ENCODE data around the gene ZNRF1. TPM values are rescaled to one million over a fixed set of nuclear protein-coding genes. Genes with fewer than 3 reads are reported as not detected.
A peak's percentile ranks its signal among the peaks of the same experiment; 100 is the strongest.

The ZNRF1 gene
- total and polyA plus RNA-seq, 4 donors = 4.6 to 26.3 (median 14.1) TPM

GRCh38 chr16:75131081-75131480 lies 132.3 kb downstream of the ZNRF1 start:
- DNase-seq (no peak), ATAC-seq (ENCODE audit: low FRiP score) (no peak)
- no peaks in the 10 kb centered on the region for H3K36me3 ChIP-seq (ENCODE audit: control insufficient read depth in 1 of 2, insufficient read depth in 2 of 2, low read length in 1 of 2)
- H3K4me1 ChIP-seq (ENCODE audit: control insufficient read depth in 1 of 2, insufficient read depth in 2 of 2, low read length in 2 of 2) = no peaks in the 10 kb centered on the region
- H3K27ac ChIP-seq (ENCODE audit: low read depth in 1 of 2, low read length in 2 of 2) = no peak overlapping the region
- no peaks in the 10 kb centered on the region for H3K9me3 ChIP-seq (ENCODE audit: control insufficient read depth, low read length)
- intact Hi-C loops (cut with DNase I) = no loop called here
- H3K4me3 ChIP-seq (ENCODE audit: low read length in 2 of 2) = no peak overlapping the region
- no peaks in the 10 kb centered on the region for H3K27me3 ChIP-seq (ENCODE audit: control insufficient read depth in 1 of 2, insufficient read depth in 2 of 2, low read length in 1 of 2)
- WGBS, 2 donors = 66 to 76% methylated on average over 7 of the region's 7 CpGs

GRCh38 chr16:75138233-75138632 lies 139.4 kb downstream of the ZNRF1 start:
- Histone ChIP-seq H3K27me3 (ENCODE audit: control insufficient read depth in 1 of 2, insufficient read depth in 2 of 2, low read length in 1 of 2) (no peaks in the 10 kb centered on the region), H3K4me1 (ENCODE audit: control insufficient read depth in 1 of 2, insufficient read depth in 2 of 2, low read length in 2 of 2) (no peaks in the 10 kb centered on the region), H3K4me3 (ENCODE audit: low read length in 2 of 2) (no peak overlapping the region), H3K9me3 (ENCODE audit: control insufficient read depth, low read length) (no peaks in the 10 kb centered on the region), H3K36me3 (ENCODE audit: control insufficient read depth in 1 of 2, insufficient read depth in 2 of 2, low read length in 1 of 2) (no peaks in the 10 kb centered on the region), H3K27ac (ENCODE audit: low read depth in 1 of 2, low read length in 2 of 2) (no peak overlapping the region)
- DNase-seq = no peak
- WGBS, 2 donors = 86 to 89% methylated on average over 8 of the region's 8 CpGs
- ATAC-seq (ENCODE audit: low FRiP score) = no peak
- intact Hi-C loops (cut with DNase I) = no loop called here

DNA sequence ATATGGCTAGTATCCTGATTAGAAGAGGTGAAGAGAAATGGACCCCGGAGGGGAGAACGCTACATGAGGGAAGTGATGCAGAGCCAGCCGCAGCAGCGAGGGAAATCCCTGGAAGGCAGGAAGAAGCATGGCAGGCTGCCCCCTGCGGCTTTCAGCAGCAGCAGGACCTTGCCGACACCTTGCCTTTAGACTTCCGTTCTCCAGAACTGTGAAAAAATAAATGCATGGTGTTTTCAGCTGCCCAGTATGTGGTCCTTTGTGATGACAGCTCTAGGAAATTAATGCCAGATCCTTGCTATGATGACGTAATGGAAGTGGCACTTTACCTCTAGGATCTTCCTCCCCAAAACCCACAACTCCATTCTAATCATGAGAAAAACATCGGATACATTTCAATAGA lies 139.8 kb downstream of the ZNRF1 start:
- DNase-seq (no peak), ATAC-seq (ENCODE audit: low FRiP score) (no peak)
- H3K36me3 ChIP-seq (ENCODE audit: control insufficient read depth in 1 of 2, insufficient read depth in 2 of 2, low read length in 1 of 2) = no peaks in the 10 kb centered on the region
- H3K27ac ChIP-seq (ENCODE audit: low read depth in 1 of 2, low read length in 2 of 2) = no peak overlapping the region
- H3K4me1 ChIP-seq (ENCODE audit: control insufficient read depth in 1 of 2, insufficient read depth in 2 of 2, low read length in 2 of 2) = no peaks in the 10 kb centered on the region
- intact Hi-C loops (cut with DNase I) = no loop called here
- H3K27me3 ChIP-seq (ENCODE audit: control insufficient read depth in 1 of 2, insufficient read depth in 2 of 2, low read length in 1 of 2) = no peaks in the 10 kb centered on the region
- no peak overlapping the region for H3K4me3 ChIP-seq (ENCODE audit: low read length in 2 of 2)
- no peaks in the 10 kb centered on the region for H3K9me3 ChIP-seq (ENCODE audit: control insufficient read depth, low read length)
- 54 to 65% methylated on average over 9 of the region's 9 CpGs for WGBS, 2 donors

DNA sequence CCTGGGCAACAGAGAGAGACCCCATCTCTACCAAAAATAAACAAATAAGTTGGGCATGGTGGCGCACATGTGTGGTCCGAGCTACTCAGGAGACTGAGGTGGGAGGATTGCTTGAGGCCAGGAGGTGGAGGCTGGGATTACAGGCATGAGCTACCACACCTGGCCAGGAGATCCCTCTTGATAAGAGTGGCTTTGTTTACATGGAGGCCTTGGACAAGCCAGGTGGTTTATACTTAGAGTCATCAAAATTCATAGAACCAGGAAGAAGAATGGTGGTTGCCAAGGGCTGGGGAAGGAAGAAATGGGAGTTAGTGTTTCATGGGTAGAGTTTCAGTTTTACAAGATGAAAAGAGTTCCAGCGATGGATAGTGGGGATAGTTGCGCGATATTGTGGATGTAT lies 140.7 kb downstream of the ZNRF1 start:
- no peaks in the 10 kb centered on the region for H3K4me1 ChIP-seq (ENCODE audit: control insufficient read depth in 1 of 2, insufficient read depth in 2 of 2, low read length in 2 of 2)
- H3K4me3 ChIP-seq (ENCODE audit: low read length in 2 of 2) = no peak overlapping the region
- DNase-seq (no peak), ATAC-seq (ENCODE audit: low FRiP score) (no peak)
- intact Hi-C loops (cut with DNase I) = no loop called here
- H3K36me3 ChIP-seq (ENCODE audit: control insufficient read depth in 1 of 2, insufficient read depth in 2 of 2, low read length in 1 of 2) = no peaks in the 10 kb centered on the region
- no peak overlapping the region for H3K27ac ChIP-seq (ENCODE audit: low read depth in 1 of 2, low read length in 2 of 2)
- 97 to 99% methylated on average over 5 of the region's 5 CpGs for WGBS, 2 donors
- H3K27me3 ChIP-seq (ENCODE audit: control insufficient read depth in 1 of 2, insufficient read depth in 2 of 2, low read length in 1 of 2) = no peaks in the 10 kb centered on the region
- no peaks in the 10 kb centered on the region for H3K9me3 ChIP-seq (ENCODE audit: control insufficient read depth, low read length)

DNA sequence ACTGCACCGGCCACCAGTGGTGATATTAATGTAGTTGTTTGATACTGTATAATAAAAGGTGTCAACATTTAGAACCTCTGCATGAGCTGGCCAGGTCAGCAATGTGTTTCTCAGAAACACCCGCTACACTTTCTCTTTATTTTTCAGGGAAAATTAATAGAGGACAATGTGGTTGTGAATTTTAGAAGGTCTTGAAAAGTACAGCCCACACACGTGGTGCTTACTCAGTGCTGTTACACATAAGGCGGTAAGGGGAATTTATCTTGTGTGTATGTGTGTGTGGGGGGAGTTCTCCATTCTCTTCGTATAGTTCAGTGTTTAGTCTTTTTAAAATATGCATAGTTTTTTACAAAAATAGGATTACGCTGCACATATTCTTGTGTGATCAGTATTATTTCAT lies 145.1 kb downstream of the ZNRF1 start:
- Histone ChIP-seq H3K27me3 (ENCODE audit: control insufficient read depth in 1 of 2, insufficient read depth in 2 of 2, low read length in 1 of 2) (no peaks in the 10 kb centered on the region), H3K36me3 (ENCODE audit: control insufficient read depth in 1 of 2, insufficient read depth in 2 of 2, low read length in 1 of 2) (no peaks in the 10 kb centered on the region), H3K4me3 (ENCODE audit: low read length in 2 of 2) (no peak overlapping the region), H3K4me1 (ENCODE audit: control insufficient read depth in 1 of 2, insufficient read depth in 2 of 2, low read length in 2 of 2) (no peaks in the 10 kb centered on the region), H3K9me3 (ENCODE audit: control insufficient read depth, low read length) (no peaks in the 10 kb centered on the region), H3K27ac (ENCODE audit: low read depth in 1 of 2, low read length in 2 of 2) (no peak overlapping the region)
- intact Hi-C loops (cut with DNase I) = no loop called here
- DNase-seq (no peak), ATAC-seq (ENCODE audit: low FRiP score) (no peak)
- WGBS, 2 donors = 73 to 78% methylated on average over 6 of the region's 6 CpGs

DNA sequence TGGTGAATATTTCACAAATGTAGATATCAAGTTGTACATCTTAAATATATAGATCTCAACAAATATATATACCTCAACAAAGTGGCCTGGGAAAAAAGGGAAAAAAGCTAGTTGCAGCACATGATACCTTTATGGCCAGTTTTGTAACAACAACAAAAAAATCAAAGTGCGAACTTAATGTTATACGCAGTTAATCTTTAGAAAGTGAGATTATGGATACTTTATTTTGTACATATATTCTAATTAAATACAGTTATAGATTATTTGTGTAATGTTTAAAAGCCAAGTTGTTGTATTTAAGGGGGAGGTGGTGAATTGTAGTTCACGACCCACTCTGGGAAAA lies 149.1 kb downstream of the ZNRF1 start:
- 43 to 47% methylated on average over 3 of the region's 3 CpGs for WGBS, 2 donors
- Histone ChIP-seq H3K4me3 (ENCODE audit: low read length in 2 of 2) (no peak overlapping the region), H3K27ac (ENCODE audit: low read depth in 1 of 2, low read length in 2 of 2) (no peak overlapping the region), H3K9me3 (ENCODE audit: control insufficient read depth, low read length) (no peaks in the 10 kb centered on the region), H3K36me3 (ENCODE audit: control insufficient read depth in 1 of 2, insufficient read depth in 2 of 2, low read length in 1 of 2) (no peaks in the 10 kb centered on the region), H3K27me3 (ENCODE audit: control insufficient read depth in 1 of 2, insufficient read depth in 2 of 2, low read length in 1 of 2) (no peaks in the 10 kb centered on the region), H3K4me1 (ENCODE audit: control insufficient read depth in 1 of 2, insufficient read depth in 2 of 2, low read length in 2 of 2) (no peaks in the 10 kb centered on the region)
- DNase-seq (no peak), ATAC-seq (ENCODE audit: low FRiP score) (no peak)
- intact Hi-C loops (cut with DNase I) = no loop called here

DNA sequence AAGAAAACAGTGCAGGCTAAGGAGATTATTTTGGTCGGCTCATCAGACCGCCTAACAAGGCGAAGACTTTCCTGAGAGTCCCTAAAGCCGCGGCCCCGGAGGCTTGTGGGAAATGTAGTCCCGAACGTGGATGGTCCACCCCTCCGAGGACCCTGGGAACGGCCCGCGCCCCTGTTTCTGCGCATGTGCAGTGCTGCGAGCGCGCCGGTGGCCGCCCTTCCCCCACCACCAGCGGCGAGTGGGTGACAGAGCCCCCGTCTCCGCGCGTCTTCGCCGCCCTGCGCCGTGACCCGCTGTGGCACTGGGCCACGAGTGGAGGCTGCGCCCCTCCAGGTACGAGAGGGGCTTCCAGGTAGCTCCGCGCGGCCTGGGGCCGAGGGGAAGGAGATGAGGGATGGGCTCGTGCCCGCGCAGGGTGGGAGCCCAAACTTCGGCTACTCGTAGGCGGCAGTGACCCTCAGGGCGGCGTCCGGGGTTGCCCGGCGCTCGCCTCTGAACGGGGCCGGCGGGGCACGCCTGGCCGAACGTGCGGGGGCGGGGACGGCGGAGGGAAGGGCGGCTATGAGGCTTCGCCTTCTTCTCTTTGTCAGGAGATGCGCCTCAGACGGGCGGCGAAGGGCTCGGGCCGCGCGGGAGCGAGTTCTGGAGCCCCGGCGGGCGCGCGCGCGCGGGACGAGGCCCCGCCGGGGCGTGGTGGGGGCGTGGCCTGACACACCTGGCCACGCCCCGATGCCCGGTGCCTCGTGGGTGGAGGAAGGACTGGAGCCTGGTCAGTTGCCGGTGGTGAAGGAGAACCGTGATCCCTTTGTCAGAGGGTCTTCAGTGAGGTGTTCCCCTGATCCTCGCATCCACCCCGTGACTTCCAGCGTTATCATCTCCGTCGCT lies 149.7 kb downstream of the ZNRF1 start, which contains the start of gene ZFP1:
TSS of gene ZFP1 (plus strand) at position 214 of the 885 bp plus-strand sequence. CDS start 4,428 bp downstream, outside the sequence.
- Histone ChIP-seq H3K9me3 (ENCODE audit: control insufficient read depth, low read length) (no peaks in the 10 kb centered on the region), H3K27ac (ENCODE audit: low read depth in 1 of 2, low read length in 2 of 2) (peak within 1 kb of the TSS in 1 of 2 donors; percentile 97), H3K27me3 (ENCODE audit: control insufficient read depth in 1 of 2, insufficient read depth in 2 of 2, low read length in 1 of 2) (no peaks in the 10 kb centered on the region), H3K4me3 (ENCODE audit: low read length in 2 of 2) (peak within 1 kb of the TSS; percentile 80 to 98), H3K36me3 (ENCODE audit: control insufficient read depth in 1 of 2, insufficient read depth in 2 of 2, low read length in 1 of 2) (no peaks in the 10 kb centered on the region), H3K4me1 (ENCODE audit: control insufficient read depth in 1 of 2, insufficient read depth in 2 of 2, low read length in 2 of 2) (no peaks in the 10 kb centered on the region)
- peak; percentile 99 for ATAC-seq (ENCODE audit: low FRiP score)
- peak; percentile 97 to 99 for DNase-seq
- intact Hi-C loops (cut with DNase I) = no loop called here
- 0% methylated on average over 52 to 93 of the region's 93 CpGs for WGBS, 2 donors

- no peak for ATAC-seq (ENCODE audit: low FRiP score)
- DNase-seq = no peak
- WGBS, 2 donors = 48 to 70% methylated on average over 2 of the region's 2 CpGs
- Histone ChIP-seq H3K27ac (ENCODE audit: low read depth in 1 of 2, low read length in 2 of 2) (no peak overlapping the region), H3K4me3 (ENCODE audit: low read length in 2 of 2) (no peak overlapping the region), H3K9me3 (ENCODE audit: control insufficient read depth, low read length) (no peaks in the 10 kb centered on the region), H3K36me3 (ENCODE audit: control insufficient read depth in 1 of 2, insufficient read depth in 2 of 2, low read length in 1 of 2) (peaks cover 0 to 1% of the 10 kb centered on the region in 2 donors), H3K27me3 (ENCODE audit: control insufficient read depth in 1 of 2, insufficient read depth in 2 of 2, low read length in 1 of 2) (no peaks in the 10 kb centered on the region), H3K4me1 (ENCODE audit: control insufficient read depth in 1 of 2, insufficient read depth in 2 of 2, low read length in 2 of 2) (no peaks in the 10 kb centered on the region)
- intact Hi-C loops (cut with DNase I) = no loop called here
Measured at GRCh38 chr16:75151798-75152197, 153.0 kb downstream of the ZNRF1 start.

GRCh38 chr16:75152635-75153034 lies 153.8 kb downstream of the ZNRF1 start:
- DNase-seq = no peak
- Histone ChIP-seq H3K9me3 (ENCODE audit: control insufficient read depth, low read length) (no peaks in the 10 kb centered on the region), H3K4me3 (ENCODE audit: low read length in 2 of 2) (no peak overlapping the region), H3K4me1 (ENCODE audit: control insufficient read depth in 1 of 2, insufficient read depth in 2 of 2, low read length in 2 of 2) (no peaks in the 10 kb centered on the region), H3K36me3 (ENCODE audit: control insufficient read depth in 1 of 2, insufficient read depth in 2 of 2, low read length in 1 of 2) (peaks cover 0 to 1% of the 10 kb centered on the region in 2 donors), H3K27me3 (ENCODE audit: control insufficient read depth in 1 of 2, insufficient read depth in 2 of 2, low read length in 1 of 2) (no peaks in the 10 kb centered on the region), H3K27ac (ENCODE audit: low read depth in 1 of 2, low read length in 2 of 2) (no peak overlapping the region)
- ATAC-seq (ENCODE audit: low FRiP score) = no peak
- intact Hi-C loops (cut with DNase I) = no loop called here

All from aorta (tissue), 5 donors.